Liver (tissue), 9 donors: ENCODE results near the gene PELI2. TPM values are rescaled to one million over a fixed set of nuclear protein-coding genes. Genes with fewer than 3 reads are reported as not detected.
A peak's percentile ranks its signal among the peaks of the same experiment; 100 is the strongest.

Experiments used
- DNase-seq: peaks from one replicate; pipeline ENCODE4 v3.0.0-alpha.2; 2017; ENCODE audit warnings: low spot score
- H3K27ac ChIP-seq, 2 donors: one replicate each; pipeline ENCODE4 v1.7.0; 2013; ENCODE audit warnings: inconsistent platforms in 2 of 2, low read length in 2 of 2, control low read depth in 1 of 2, low read depth in 1 of 2, mild to moderate bottlenecking in 1 of 2
- H3K27me3 ChIP-seq, 4 donors: one replicate each; pipeline versions ENCODE4 v1.6.1 to v1.7.0; 2013; ENCODE audit warnings: low read length in 3 of 4, inconsistent platforms in 1 of 4, mild to moderate bottlenecking in 1 of 4, moderate library complexity in 1 of 4; ENCODE audit not compliant: control insufficient read depth in 4 of 4, insufficient read depth in 4 of 4
- H3K36me3 ChIP-seq, 4 donors: one replicate each; pipeline versions ENCODE4 v1.6.1 to v1.7.0; 2013; ENCODE audit warnings: low read length in 3 of 4, mild to moderate bottlenecking in 3 of 4, low read depth in 1 of 4, moderate library complexity in 1 of 4; ENCODE audit not compliant: control insufficient read depth in 4 of 4, insufficient read depth in 3 of 4
- H3K4me1 ChIP-seq, 4 donors: one replicate each; pipeline versions ENCODE4 v1.6.1 to v1.7.0; 2013; ENCODE audit warnings: low read length in 3 of 4, mild to moderate bottlenecking in 3 of 4, moderate library complexity in 1 of 4; ENCODE audit not compliant: control insufficient read depth in 4 of 4, insufficient read depth in 4 of 4
- H3K4me3 ChIP-seq, 3 donors: one replicate each; pipeline versions ENCODE4 v1.6.1 to v1.7.0; 2013; ENCODE audit warnings: low read length in 3 of 3, control low read depth in 1 of 3, low read depth in 1 of 3, mild to moderate bottlenecking in 1 of 3
- H3K9ac ChIP-seq, 2 donors: one replicate each; pipeline ENCODE4 v1.7.0; 2013; ENCODE audit warnings: low read length in 2 of 2, mild to moderate bottlenecking in 2 of 2, moderate library complexity in 2 of 2, control low read depth in 1 of 2, low read depth in 1 of 2
- H3K9me3 ChIP-seq, 4 donors: one replicate each; pipeline versions ENCODE4 v1.6.1 to v1.7.0; 2013; ENCODE audit warnings: low read length in 3 of 4; ENCODE audit not compliant: control insufficient read depth in 4 of 4
- ATF3 ChIP-seq: IDR thresholded peaks from 2 replicates; pipeline ENCODE4 v1.6.1; 2016; ENCODE audit warnings: antibody characterized with exemption
- CTCF ChIP-seq: fragments of 150-350 bp; IDR thresholded peaks from 2 replicates; pipeline ENCODE4 v1.5.1; 2017; ENCODE audit warnings: improper control_type of control experiment, low read depth, low read length; ENCODE audit not compliant: missing input control
- EGR1 ChIP-seq, 2 donors: IDR thresholded peaks; 2 replicates each; pipeline ENCODE4 v1.6.1; 2016 to 2018; ENCODE audit warnings: antibody characterized with exemption in 2 of 2, low read depth in 2 of 2
- FOXA1 ChIP-seq: IDR thresholded peaks from 2 replicates; pipeline ENCODE4 v1.6.1; 2016; ENCODE audit warnings: antibody characterized with exemption
- FOXA2 ChIP-seq: IDR thresholded peaks from 2 replicates; pipeline ENCODE4 v1.6.1; 2016; ENCODE audit warnings: antibody characterized with exemption
- GABPA ChIP-seq, 2 donors: IDR thresholded peaks in 1 of 2; conservative IDR thresholded peaks in 1 of 2; 2 replicates each; pipeline ENCODE4 v1.6.1; 2016; ENCODE audit warnings: antibody characterized with exemption in 2 of 2, mild to moderate bottlenecking in 1 of 2, moderate library complexity in 1 of 2
- HNF4A ChIP-seq, 2 donors: conservative IDR thresholded peaks; 2 replicates each; pipeline ENCODE4 v1.6.1; 2016; ENCODE audit warnings: antibody characterized with exemption in 2 of 2, mild to moderate bottlenecking in 2 of 2
- HNF4G ChIP-seq: IDR thresholded peaks from 2 replicates; pipeline ENCODE4 v1.6.1; 2016; ENCODE audit warnings: antibody characterized with exemption
- JUND ChIP-seq, 2 donors: IDR thresholded peaks; 2 replicates each; pipeline ENCODE4 v1.6.1; 2016; ENCODE audit warnings: antibody characterized with exemption in 2 of 2
- MAX ChIP-seq: IDR thresholded peaks from 2 replicates; pipeline ENCODE4 v1.6.1; 2016; ENCODE audit warnings: antibody characterized with exemption
- NR2F2 ChIP-seq: IDR thresholded peaks from 2 replicates; pipeline ENCODE4 v1.6.1; 2016; ENCODE audit warnings: antibody characterized with exemption
- RAD21 ChIP-seq, 2 donors: IDR thresholded peaks; 2 replicates each; pipeline ENCODE4 v1.6.1; 2016; ENCODE audit warnings: antibody characterized with exemption in 2 of 2, mild to moderate bottlenecking in 2 of 2
- REST ChIP-seq: IDR thresholded peaks from 2 replicates; pipeline ENCODE4 v1.6.1; 2016; ENCODE audit warnings: antibody characterized with exemption, mild to moderate bottlenecking
- RXRA ChIP-seq, 2 donors: IDR thresholded peaks; 2 replicates each; pipeline ENCODE4 v1.6.1; 2017 to 2018; ENCODE audit warnings: antibody characterized with exemption in 2 of 2, mild to moderate bottlenecking in 1 of 2
- SP1 ChIP-seq: IDR thresholded peaks from 2 replicates; pipeline ENCODE4 v1.6.1; 2018; ENCODE audit warnings: antibody characterized with exemption, mild to moderate bottlenecking
- TAF1 ChIP-seq: conservative IDR thresholded peaks from 2 replicates; pipeline ENCODE4 v1.6.1; 2016; ENCODE audit warnings: antibody characterized with exemption, mild to moderate bottlenecking
- YY1 ChIP-seq: IDR thresholded peaks from 2 replicates; pipeline ENCODE4 v1.6.1; 2016; ENCODE audit warnings: antibody characterized with exemption, mild to moderate bottlenecking
- ZBTB33 ChIP-seq: IDR thresholded peaks from 2 replicates; pipeline ENCODE4 v1.6.1; 2016; ENCODE audit warnings: antibody characterized with exemption
- WGBS: extraction: QIAGEN DNeasy Blood & Tissue Kit; methylation state at CpG from one replicate; pipeline ENCODE4 v1.1.7; 2013; 5-methylcytosine and 5-hydroxymethylcytosine counted together
- polyA plus RNA-seq, 2 donors: library from polyadenylated mRNA; stranded (reverse) in 1 of 2; unstranded in 1 of 2; fragments of 200-250 nt in 1 of 2; fragments of >200 nt in 1 of 2; fragmentation: Nextera tagmentation in 1 of 2; extraction: Ambion mirVana in 1 of 2; gene quantifications; one replicate each; pipeline versions ENCODE4 v1.2.1 to v1.2.3, GENCODE V29; 2013 to 2015
- total RNA-seq, 2 donors: library from RNA; depleted of rRNA; stranded (reverse); fragments of >200 nt; gene quantifications; one replicate each; pipeline ENCODE4 v1.2.3, GENCODE V29; 2014
- donor health status: healthy.
- donor health status: healthy.
- donor health status: healthy.
- donor health status: healthy.
- donor health status: healthy.

Gene PELI2
- total and polyA plus RNA-seq, 4 donors = 0.68 to 2.9 (median 1.2) TPM

GRCh38 chr14:56299306-56299984 lies 181.2 kb downstream of the PELI2 start:
- Histone ChIP-seq H3K4me3 (no peak overlapping the region), H3K27me3 (no peaks in the 10 kb centered on the region), H3K4me1 (no peaks in the 10 kb centered on the region), H3K9ac (no peak overlapping the region), H3K27ac (no peak overlapping the region), H3K36me3 (no peaks in the 10 kb centered on the region), H3K9me3 (no peaks in the 10 kb centered on the region)
- TF ChIP-seq TAF1 (no peak), RAD21 (IDR thresholded peaks at IDR 0.05) (peak in 1 of 2 donors; percentile 2)
- DNase-seq = no peak
- 88% methylated on average over 9 of the region's 9 CpGs for WGBS

- H3K27ac ChIP-seq = no peak overlapping the region
- H3K9me3 ChIP-seq = no peaks in the 10 kb centered on the region
- H3K4me3 ChIP-seq = no peak overlapping the region
- no peak overlapping the region for H3K9ac ChIP-seq
- WGBS = 90% methylated on average over 4 of the region's 4 CpGs
- H3K27me3 ChIP-seq = no peaks in the 10 kb centered on the region
- DNase-seq = no peak
- no peaks in the 10 kb centered on the region for H3K36me3 ChIP-seq
- no peaks in the 10 kb centered on the region for H3K4me1 ChIP-seq
- TF ChIP-seq FOXA2 = no peak
- no peak for TF ChIP-seq JUND (IDR thresholded peaks at IDR 0.05)
- TF ChIP-seq MAX = no peak
- TF ChIP-seq RAD21 (IDR thresholded peaks at IDR 0.05) = no peak
- no peak for TF ChIP-seq YY1
- TF ChIP-seq ATF3 = no peak
- TF ChIP-seq HNF4A (conservative IDR thresholded peaks at IDR 0.05) = no peak
- TF ChIP-seq SP1 = no peak
- TF ChIP-seq FOXA1 = no peak
- TF ChIP-seq GABPA (IDR thresholded peaks at IDR 0.05 in 1 of 2, conservative IDR thresholded peaks at IDR 0.05 in 1 of 2) = no peak
- TF ChIP-seq RXRA (IDR thresholded peaks at IDR 0.05) = no peak
- TF ChIP-seq HNF4G = no peak
- TF ChIP-seq EGR1 (IDR thresholded peaks at IDR 0.05; ENCODE audit: low read depth in 2 of 2) = no peak
- TF ChIP-seq TAF1 = no peak
- no peak for TF ChIP-seq CTCF
- no peak for TF ChIP-seq ZBTB33
- TF ChIP-seq NR2F2 = no peak
- TF ChIP-seq REST = no peak
Observed at GRCh38 chr14:56300495-56300894, 182.3 kb downstream of the PELI2 start.
